CD14-positive monocyte (primary cell): ENCODE data around the gene ST6GALNAC3. TPM values are rescaled to one million over a fixed set of nuclear protein-coding genes. Genes with fewer than 3 reads are reported as not detected.

Experiments used
- DNase-seq, 3 donors: peaks; one replicate each; pipeline ENCODE4 v3.0.0-alpha.2; 2011 to 2022
- H2AFZ ChIP-seq: 2 replicates; pipeline ENCODE4 v1.6.0; 2012; ENCODE audit warnings: mild to moderate bottlenecking, low read depth, low read length, inconsistent platforms; ENCODE audit not compliant: insufficient read depth, poor library complexity, severe bottlenecking
- H3K27ac ChIP-seq, 2 donors: 1 replicate in 1 of 2; 2 replicates in 1 of 2; pipeline ENCODE4 v1.5.1; 2012 to 2013; ENCODE audit warnings: low read length in 2 of 2, control low read depth in 1 of 2, inconsistent platforms in 1 of 2, low read depth in 1 of 2, mild to moderate bottlenecking in 1 of 2
- H3K27me3 ChIP-seq, 2 donors: one replicate each; pipeline versions ENCODE4 v1.6.0 to v1.6.1; 2011 to 2013; ENCODE audit warnings: low read length in 2 of 2; ENCODE audit not compliant: control insufficient read depth in 2 of 2, insufficient read depth in 2 of 2
- H3K36me3 ChIP-seq, 2 donors: replicated peaks in 1 of 2; 1 replicate in 1 of 2; 2 replicates in 1 of 2; pipeline versions ENCODE4 v1.5.1 to v1.6.1; 2012 to 2013; ENCODE audit warnings: low read length in 2 of 2, control low read depth in 1 of 2, inconsistent platforms in 1 of 2, mild to moderate bottlenecking in 1 of 2; ENCODE audit not compliant: insufficient read depth in 2 of 2, control insufficient read depth in 1 of 2
- H3K4me1 ChIP-seq, 2 donors: 1 replicate in 1 of 2; 2 replicates in 1 of 2; pipeline versions ENCODE4 v1.5.1 to v1.6.1; 2012 to 2013; ENCODE audit warnings: low read length in 2 of 2, control low read depth in 1 of 2, inconsistent platforms in 1 of 2, mild to moderate bottlenecking in 1 of 2, moderate library complexity in 1 of 2; ENCODE audit not compliant: insufficient read depth in 2 of 2, control insufficient read depth in 1 of 2
- H3K4me2 ChIP-seq: replicated peaks from 2 replicates; pipeline ENCODE3; 2012; ENCODE audit warnings: low read length, moderate library complexity, mild to moderate bottlenecking; ENCODE audit not compliant: poor library complexity, severe bottlenecking; ENCODE audit errors: extremely low read depth
- H3K4me3 ChIP-seq, 3 experiments: fragments of 200-600 bp in 1 of 3; sonication (generic) in 1 of 3; replicated peaks in 1 of 3; 1 replicate in 2 of 3; 2 replicates in 1 of 3; pipeline ENCODE4 v1.5.1; 2011 to 2013; ENCODE audit warnings: low read length in 3 of 3, mild to moderate bottlenecking in 3 of 3, control low read depth in 2 of 3, low read depth in 2 of 3, inconsistent platforms in 1 of 3, moderate library complexity in 1 of 3
- H3K79me2 ChIP-seq: 2 replicates; pipeline ENCODE4 v1.6.0; 2012; ENCODE audit warnings: mild to moderate bottlenecking, control low read depth, inconsistent platforms, low read length, moderate library complexity; ENCODE audit not compliant: insufficient read depth
- H3K9ac ChIP-seq: 2 replicates; pipeline ENCODE4 v1.6.0; 2017; ENCODE audit warnings: low read length, mild to moderate bottlenecking; ENCODE audit not compliant: insufficient read depth, poor library complexity, severe bottlenecking
- H3K9me3 ChIP-seq, 2 donors: replicated peaks in 1 of 2; 1 replicate in 1 of 2; 2 replicates in 1 of 2; pipeline versions ENCODE4 v1.5.1 to v1.6.1; 2012 to 2013; ENCODE audit warnings: low read length in 2 of 2, control low read depth in 1 of 2; ENCODE audit not compliant: control insufficient read depth in 1 of 2, insufficient read depth in 1 of 2
- H4K20me1 ChIP-seq: 2 replicates; pipeline ENCODE4 v1.6.0; 2012; ENCODE audit warnings: mild to moderate bottlenecking, low read length, control low read depth, moderate library complexity; ENCODE audit not compliant: insufficient read depth
- H3K27ac Mint-ChIP-seq, 7 donors: one replicate each; pipeline ENCODE4 v1.8.0; 2020; ENCODE audit warnings: mild to moderate bottlenecking in 7 of 7, mixed read lengths in 7 of 7, moderate library complexity in 6 of 7, inconsistent platforms in 2 of 7
- H3K27me3 Mint-ChIP-seq, 3 donors: one replicate each; pipeline ENCODE4 v1.8.0; 2021 to 2022; ENCODE audit warnings: low read depth in 3 of 3, mild to moderate bottlenecking in 3 of 3, mixed read lengths in 3 of 3, moderate library complexity in 3 of 3, inconsistent platforms in 1 of 3
- H3K36me3 Mint-ChIP-seq, 2 donors: one replicate each; pipeline ENCODE4 v1.8.0; 2020; ENCODE audit warnings: mixed read lengths in 2 of 2, inconsistent platforms in 1 of 2, mild to moderate bottlenecking in 1 of 2
- H3K4me1 Mint-ChIP-seq: one replicate; pipeline ENCODE4 v1.8.0; 2020; ENCODE audit warnings: mild to moderate bottlenecking, mixed read lengths
- H3K4me3 Mint-ChIP-seq, 2 donors: one replicate each; pipeline ENCODE4 v1.8.0; 2020; ENCODE audit warnings: mild to moderate bottlenecking in 2 of 2, mixed read lengths in 2 of 2, moderate library complexity in 1 of 2
- H3K9me3 Mint-ChIP-seq, 7 donors: one replicate each; pipeline ENCODE4 v1.8.0; 2020 to 2022; ENCODE audit warnings: mixed read lengths in 7 of 7, mild to moderate bottlenecking in 6 of 7, moderate library complexity in 6 of 7, inconsistent platforms in 2 of 7
- CTCF ChIP-seq: fragments of 200-600 bp; IDR thresholded peaks from one replicate; pipeline ENCODE4 v1.8.0; 2022; ENCODE audit warnings: antibody characterized with exemption, mild to moderate bottlenecking
- WGBS: methylation state at CpG from one replicate; pipeline ENCODE4 v1.1.5; 2013; ENCODE audit warnings: missing lambda C conversion rate; ENCODE audit not compliant: insufficient coverage; 5-methylcytosine and 5-hydroxymethylcytosine counted together
- intact Hi-C, 2 donors: fragments of 100-400 bp; cut with micrococcal nuclease; formaldehyde crosslinking; loops; one replicate each; pipeline versions ENCODE4 v1.15.0 to v1.15.1; 2023
- polyA plus RNA-seq, 3 donors: library from polyadenylated mRNA; depleted of rRNA in 1 of 3; unstranded in 2 of 3; stranded (reverse) in 1 of 3; fragments of 300-500 nt in 2 of 3; fragments of >200 nt in 1 of 3; fragmentation: Illumina TruSeq in 2 of 3; gene quantifications; 1 replicate in 2 of 3; 2 replicates in 1 of 3; pipeline ENCODE4 v1.2.3, GENCODE V29; 2012 to 2021

Gene ST6GALNAC3
- polyA plus RNA-seq, 3 donors = 6.5 to 9.2 (median 7.6) TPM

DNA sequence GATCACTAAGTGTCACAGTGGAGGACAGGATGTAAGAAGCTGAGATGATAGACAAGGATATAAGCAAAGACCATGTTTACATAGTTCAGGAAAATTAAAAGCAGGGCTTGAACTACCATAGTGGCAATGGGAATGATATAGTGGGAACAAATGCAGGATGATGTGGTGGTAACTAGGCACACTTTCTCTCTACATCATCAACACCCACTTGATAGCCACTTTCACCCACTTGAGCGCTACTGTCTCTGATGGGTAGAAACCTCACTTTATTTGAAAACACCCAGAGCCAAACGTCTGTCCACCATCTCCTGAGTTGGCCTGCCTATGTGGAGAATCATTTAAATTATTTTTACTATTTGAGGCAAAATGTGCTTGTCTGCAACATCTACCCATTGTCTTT lies 487.7 kb downstream of the ST6GALNAC3 start:
- H3K79me2 ChIP-seq = no peaks in the 10 kb centered on the region
- H3K9ac ChIP-seq = no peak overlapping the region
- no peaks in the 10 kb centered on the region for H3K9me3 ChIP-seq
- H3K4me1 ChIP-seq = no peaks in the 10 kb centered on the region
- H3K27me3 Mint-ChIP-seq = no peaks in the 10 kb centered on the region
- no peak overlapping the region for H3K27ac Mint-ChIP-seq
- no peak overlapping the region for H3K27ac ChIP-seq
- H3K27me3 ChIP-seq = no peaks in the 10 kb centered on the region
- peaks cover 0 to 4% (median 3%) of the 10 kb centered on the region in 7 donors for H3K9me3 Mint-ChIP-seq
- WGBS = no CpG with 5 or more reads among the region's 2 CpGs
- H3K4me3 ChIP-seq = no peak overlapping the region
- no peak for DNase-seq
- no peaks in the 10 kb centered on the region for H3K36me3 ChIP-seq
- no peaks in the 10 kb centered on the region for H3K4me1 Mint-ChIP-seq
- no peak overlapping the region for H3K4me3 Mint-ChIP-seq
- no peak overlapping the region for H3K4me2 ChIP-seq
- H2AFZ ChIP-seq = no peak overlapping the region
- intact Hi-C loops = no loop called here
- TF ChIP-seq CTCF = no peak
- no peaks in the 10 kb centered on the region for H3K36me3 Mint-ChIP-seq
- no peaks in the 10 kb centered on the region for H4K20me1 ChIP-seq

DNA sequence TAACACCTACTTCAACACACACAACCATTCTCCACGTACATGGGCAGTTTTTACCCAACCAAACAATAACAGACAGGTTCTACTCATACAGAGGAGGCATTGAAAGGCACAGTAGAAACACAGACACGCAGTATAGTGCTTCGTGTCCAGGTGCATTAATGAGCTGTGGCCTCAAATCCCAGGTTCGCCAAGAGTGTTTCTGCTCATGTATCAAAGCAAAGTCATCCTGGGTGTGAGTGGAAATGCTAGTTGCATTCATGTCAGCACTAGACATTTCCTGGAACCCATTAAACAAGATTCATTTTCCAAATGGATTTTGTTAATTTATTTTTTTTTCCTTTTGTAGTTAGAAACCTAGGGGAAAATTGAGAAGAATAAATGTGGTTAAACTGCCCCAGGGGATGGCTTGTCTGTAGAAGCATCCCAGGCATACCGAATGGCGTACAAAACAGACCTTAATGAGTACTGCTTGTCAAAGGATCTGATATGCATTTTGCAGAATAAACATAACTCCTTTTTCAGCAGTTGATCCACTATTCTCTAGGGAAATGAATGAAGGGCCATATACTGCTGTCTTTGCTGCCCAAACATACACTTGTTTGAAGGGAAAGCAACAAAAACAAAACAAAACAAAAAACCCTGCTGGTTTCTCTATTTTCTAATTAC lies 494.2 kb downstream of the ST6GALNAC3 start:
- Histone ChIP-seq H2AFZ (no peak overlapping the region), H3K9me3 (no peaks in the 10 kb centered on the region), H3K4me1 (no peaks in the 10 kb centered on the region), H3K79me2 (no peaks in the 10 kb centered on the region), H3K27me3 (no peaks in the 10 kb centered on the region), H3K4me2 (no peak overlapping the region), H3K9ac (no peak overlapping the region), H4K20me1 (no peaks in the 10 kb centered on the region), H3K4me3 (no peak overlapping the region), H3K27ac (no peak overlapping the region), H3K36me3 (no peaks in the 10 kb centered on the region)
- Mint-ChIP-seq H3K9me3 (peaks cover 0 to 4% (median 0%) of the 10 kb centered on the region in 7 donors), H3K36me3 (no peaks in the 10 kb centered on the region), H3K4me1 (no peaks in the 10 kb centered on the region), H3K4me3 (no peak overlapping the region), H3K27me3 (no peaks in the 10 kb centered on the region), H3K27ac (no peak overlapping the region)
- intact Hi-C loops = no loop called here
- DNase-seq = no peak
- TF ChIP-seq CTCF = no peak
- 100% methylated on average over 3 of the region's 6 CpGs for WGBS
